ENCODE measurements around the gene WEE1. TPM values are rescaled to one million over a fixed set of nuclear protein-coding genes. Genes with fewer than 3 reads are reported as not detected.

The WEE1 gene
- polyA plus RNA-seq, 1 donor from 2014 or later: 16.0 TPM

GRCh38 chr11:9571763-9572115, 1.7 kb upstream of the WEE1 start:
- no peak overlapping the region for H3K4me2 ChIP-seq (ENCODE audit: low read length)

More at GRCh38 chr11:9571763-9572115, 1.7 kb upstream of the WEE1 start:
- no peak overlapping the region for H3K4me3 ChIP-seq (ENCODE audit: low read length)
- TF ChIP-seq EZH2 (IDR thresholded peaks at IDR 0.05; ENCODE audit: borderline replicate concordance, insufficient read depth, low read length, poor library complexity, severe bottlenecking) (no peak), CTCF (IDR thresholded peaks at IDR 0.05; ENCODE audit: poor library complexity, severe bottlenecking) (no peak), TAF1 (IDR thresholded peaks at IDR 0.05; ENCODE audit: low read depth) (no peak), EP300 (conservative IDR thresholded peaks at IDR 0.05; ENCODE audit: poor library complexity, severe bottlenecking) (no peak), POLR2AphosphoS5 (IDR thresholded peaks at IDR 0.05) (no peak), SMC3 (conservative IDR thresholded peaks at IDR 0.05; ENCODE audit: poor library complexity) (no peak), REST (IDR thresholded peaks at IDR 0.05; ENCODE audit: borderline replicate concordance) (no peak), RAD21 (conservative IDR thresholded peaks at IDR 0.05) (no peak), MXI1 (conservative IDR thresholded peaks at IDR 0.05; ENCODE audit: poor library complexity, severe bottlenecking) (no peak)
- H3K9me3 ChIP-seq (ENCODE audit: low read length): no peaks in the 10 kb centered on the region
- H3K9me2 ChIP-seq (ENCODE audit: insufficient read depth, low read length): no peaks in the 10 kb centered on the region
- H4K20me1 ChIP-seq (ENCODE audit: insufficient read depth): no peaks in the 10 kb centered on the region
- peaks cover 25% of the 10 kb centered on the region for H3K79me2 ChIP-seq (replicated peaks; ENCODE audit: insufficient read depth, low read length)
- no peaks in the 10 kb centered on the region for H3F3A ChIP-seq (ENCODE audit: insufficient read depth, low read length, poor library complexity, severe bottlenecking)
- no peak overlapping the region for H3K27ac ChIP-seq (ENCODE audit: low read length)
- no peak overlapping the region for H2AFZ ChIP-seq (ENCODE audit: low read depth, low read length)
- H3K27me3 ChIP-seq (ENCODE audit: insufficient read depth, low read depth, low read length): no peaks in the 10 kb centered on the region
- H3K9ac ChIP-seq (ENCODE audit: low read length): no peak overlapping the region
- no peaks in the 10 kb centered on the region for H3K36me3 ChIP-seq (ENCODE audit: insufficient read depth, low read length)
